PC-9 (cell line): ENCODE results near the gene EFTUD2. TPM values are rescaled to one million over a fixed set of nuclear protein-coding genes. Genes with fewer than 3 reads are reported as not detected.

Experiments
- BruUV-seq: library from RNA; stranded (reverse); fragments of 400-500 nt; replicated peaks from 2 replicates; lab custom pipeline; 2021; lab: Mats Ljungman, UMichigan
- CTCF ChIA-PET: fragments of 300-600 bp; sonication (Branson Sonifier 250); formaldehyde crosslinking; loops from one replicate; lab custom pipeline; 2022; ENCODE audit warnings: antibody characterized with exemption; lab: Charles Lee
- POLR2A ChIA-PET: fragments of 300-600 bp; sonication (Branson Sonifier 250); formaldehyde crosslinking; loops from one replicate; lab custom pipeline; 2022; ENCODE audit warnings: antibody characterized with exemption; ENCODE audit not compliant: unreplicated experiment; lab: Charles Lee
- DNase-seq, 2 experiments: peaks; one replicate each; pipeline versions ENCODE4 v3.0.0 to v3.0.0-alpha.2; 2015 to 2022; ENCODE audit warnings: mixed read lengths in 1 of 2
- H2AFZ ChIP-seq: fragments of 200-600 bp; sonication (generic); 2 replicates; pipeline ENCODE4 v1.8.1; 2017; ENCODE audit warnings: antibody characterized with exemption
- H3F3A ChIP-seq: fragments of 200-600 bp; sonication (generic); 2 replicates; pipeline ENCODE4 v1.8.1; 2017; ENCODE audit warnings: antibody characterized with exemption, mild to moderate bottlenecking, low read depth; ENCODE audit not compliant: insufficient read depth
- H3K27ac ChIP-seq: fragments of 200-600 bp; sonication (generic); 2 replicates; pipeline ENCODE4 v1.6.1; 2016; ENCODE audit warnings: mixed run types
- H3K27me3 ChIP-seq: fragments of 200-600 bp; sonication (generic); 2 replicates; pipeline ENCODE4 v1.6.1; 2016; ENCODE audit warnings: low read depth, mixed run types; ENCODE audit not compliant: insufficient read depth
- H3K36me3 ChIP-seq: fragments of 200-600 bp; sonication (generic); 2 replicates; pipeline ENCODE4 v1.6.1; 2016; ENCODE audit warnings: low read depth, mixed run types
- H3K4me1 ChIP-seq: fragments of 200-600 bp; sonication (generic); replicated peaks from 2 replicates; pipeline ENCODE4 v1.6.1; 2016; ENCODE audit warnings: mixed run types; ENCODE audit not compliant: insufficient read depth
- H3K4me2 ChIP-seq: fragments of 200-600 bp; sonication (generic); 2 replicates; pipeline ENCODE4 v1.6.1; 2017; ENCODE audit warnings: mixed run types
- H3K4me3 ChIP-seq: fragments of 200-600 bp; sonication (generic); 2 replicates; pipeline ENCODE4 v1.6.1; 2016; ENCODE audit warnings: mixed run types
- H3K79me2 ChIP-seq: fragments of 200-600 bp; sonication (generic); 2 replicates; pipeline ENCODE4 v1.6.1; 2017; ENCODE audit warnings: low read depth, mixed run types
- H3K9me2 ChIP-seq: fragments of 200-600 bp; sonication (generic); 2 replicates; pipeline ENCODE4 v1.8.1; 2017; ENCODE audit warnings: mild to moderate bottlenecking; ENCODE audit not compliant: insufficient read depth
- H3K9me3 ChIP-seq: fragments of 200-600 bp; sonication (generic); 2 replicates; pipeline ENCODE4 v1.8.1; 2016; ENCODE audit warnings: low read depth; ENCODE audit not compliant: insufficient read depth
- H4K20me1 ChIP-seq: fragments of 200-600 bp; sonication (generic); 2 replicates; pipeline ENCODE4 v1.8.1; 2017; ENCODE audit not compliant: insufficient read depth
- CTCF ChIP-seq: fragments of 200-600 bp; sonication (generic); conservative IDR thresholded peaks from 2 replicates; pipeline ENCODE4 v1.6.1; 2017; ENCODE audit warnings: mixed run types, antibody characterized with exemption, mild to moderate bottlenecking, moderate library complexity
- EZH2 ChIP-seq: fragments of 200-600 bp; sonication (generic); IDR thresholded peaks from 2 replicates; pipeline ENCODE4 v1.8.0; 2017; ENCODE audit warnings: antibody characterized with exemption, low read depth
- intact Hi-C: fragments of 100-400 bp; cut with micrococcal nuclease; formaldehyde crosslinking; loops from one replicate; pipeline ENCODE4 v1.10.0; 2022; ENCODE audit not compliant: unreplicated experiment
- total RNA-seq: library from RNA; stranded (reverse); gene quantifications from 2 replicates; pipeline ENCODE4 v1.2.3, GENCODE V29; 2021

Gene EFTUD2
- total RNA-seq, 1 experiment from 2014 or later: 126 TPM

- Histone ChIP-seq H3K4me2 (no peak overlapping the region), H3K36me3 (no peaks in the 10 kb centered on the region), H3K4me3 (no peak overlapping the region), H4K20me1 (no peaks in the 10 kb centered on the region), H3K27me3 (no peaks in the 10 kb centered on the region), H2AFZ (no peak overlapping the region), H3K79me2 (peaks cover 13% of the 10 kb centered on the region), H3K9me2 (no peaks in the 10 kb centered on the region), H3K4me1 (no peaks in the 10 kb centered on the region), H3F3A (peaks cover 2% of the 10 kb centered on the region; the same call in 1 of the 2 replicates), H3K9me3 (no peaks in the 10 kb centered on the region), H3K27ac (no peak overlapping the region)
- POLR2A ChIA-PET: no interaction called here
- TF ChIP-seq CTCF: no peak
- TF ChIP-seq EZH2: no peak
- DNase-seq: no peak
- CTCF ChIA-PET: no interaction called here
- BruUV-seq: no TSS peak
- intact Hi-C loops: no loop called here
Measured at GRCh38 chr17:44808156-44808555, 91.1 kb downstream of the EFTUD2 start.

GRCh38 chr17:44807817-44808155 is 91.5 kb downstream of the EFTUD2 start:
- TF ChIP-seq EZH2: no peak
- TF ChIP-seq CTCF: no peak
- Histone ChIP-seq H4K20me1 (no peaks in the 10 kb centered on the region), H3K4me2 (no peak overlapping the region), H3K79me2 (peaks cover 9% of the 10 kb centered on the region), H3K4me3 (no peak overlapping the region), H3K9me2 (no peaks in the 10 kb centered on the region), H3K9me3 (no peaks in the 10 kb centered on the region), H3K4me1 (no peaks in the 10 kb centered on the region), H3K27ac (no peak overlapping the region), H3K27me3 (no peaks in the 10 kb centered on the region), H3K36me3 (no peaks in the 10 kb centered on the region), H3F3A (no peaks in the 10 kb centered on the region), H2AFZ (no peak overlapping the region)
- BruUV-seq: no TSS peak
- intact Hi-C loops: no loop called here
- no peak for DNase-seq
- ChIA-PET POLR2A (no interaction called here), CTCF (no interaction called here)

- intact Hi-C loops: no loop called here
- no peaks in the 10 kb centered on the region for H3K4me1 ChIP-seq
- no peak overlapping the region for H3K4me2 ChIP-seq
- no peaks in the 10 kb centered on the region for H4K20me1 ChIP-seq
- H3K79me2 ChIP-seq: peaks cover 7% of the 10 kb centered on the region
- BruUV-seq: no TSS peak
- ChIA-PET POLR2A (no interaction called here), CTCF (no interaction called here)
- H3F3A ChIP-seq: no peaks in the 10 kb centered on the region; the same call in 1 of the 2 replicates
- H3K9me2 ChIP-seq: no peaks in the 10 kb centered on the region
- H2AFZ ChIP-seq: no peak overlapping the region
- no peaks in the 10 kb centered on the region for H3K9me3 ChIP-seq
- H3K27ac ChIP-seq: no peak overlapping the region
- TF ChIP-seq CTCF (no peak), EZH2 (no peak)
- DNase-seq: no peak
- no peaks in the 10 kb centered on the region for H3K36me3 ChIP-seq
- H3K27me3 ChIP-seq: no peaks in the 10 kb centered on the region
- H3K4me3 ChIP-seq: no peak overlapping the region
Measured at GRCh38 chr17:44807093-44807816, 92.0 kb downstream of the EFTUD2 start.
